Measurements from ENCODE around the gene TRIP10. TPM values are rescaled to one million over a fixed set of nuclear protein-coding genes. Genes with fewer than 3 reads are reported as not detected.
"Not testable (repeated sequence)": the region's sequence is repeated elsewhere in the genome, so short reads cannot be mapped to it uniquely, and the experiment has no call there.

The TRIP10 gene
- total RNA-seq, 2 donors from 2014 or later = 44.8 to 76.5 TPM

DNA sequence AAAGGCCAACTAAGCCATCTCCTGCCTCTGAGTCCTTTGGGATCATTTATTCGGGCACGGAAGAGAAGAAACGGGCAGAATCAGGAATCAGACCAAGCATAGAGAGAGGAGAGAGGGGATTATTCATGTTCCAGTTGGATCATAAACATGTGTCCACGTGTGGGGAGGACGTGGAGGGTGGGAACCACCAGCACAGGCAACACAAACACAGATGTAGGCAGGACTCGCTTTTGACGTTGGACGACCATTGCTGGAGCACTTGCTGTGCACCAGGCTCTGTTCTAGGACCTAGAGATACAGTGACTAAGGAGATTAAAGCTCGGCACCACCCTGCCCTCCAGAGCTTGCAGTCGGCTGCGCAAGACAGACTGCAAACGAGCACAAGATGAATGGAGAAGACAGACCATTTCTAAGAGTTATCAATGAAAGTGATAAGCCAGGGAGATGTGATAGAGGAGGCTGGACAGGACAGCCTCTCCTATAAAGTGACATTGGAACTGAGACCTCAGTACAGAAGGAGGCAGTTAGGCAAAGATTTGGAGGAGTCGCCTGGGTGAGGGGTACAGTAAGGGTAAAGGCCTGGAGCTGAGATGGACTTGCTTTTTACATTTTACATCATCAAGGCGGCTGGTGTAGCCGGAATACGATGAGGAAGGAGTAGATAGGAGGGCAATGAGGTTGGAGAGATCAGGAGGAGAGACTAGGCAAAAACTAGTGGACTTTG, 27.0 kb downstream of the TRIP10 start:
- no peaks in the 10 kb centered on the region for H3K36me3 Mint-ChIP-seq
- H3K27me3 Mint-ChIP-seq = no peaks in the 10 kb centered on the region
- no peaks in the 10 kb centered on the region for H3K9me3 Mint-ChIP-seq
- H3K27ac Mint-ChIP-seq = peak overlapping the region; percentile 66 to 97
- H3K4me3 Mint-ChIP-seq = peak overlapping the region; percentile 88
- ATAC-seq (no peak), DNase-seq (ENCODE audit: low spot score) (no peak)
- H3K4me1 Mint-ChIP-seq (ENCODE audit: low read depth in 2 of 2) = peaks cover 33 to 36% of the 10 kb centered on the region in 2 donors

DNA sequence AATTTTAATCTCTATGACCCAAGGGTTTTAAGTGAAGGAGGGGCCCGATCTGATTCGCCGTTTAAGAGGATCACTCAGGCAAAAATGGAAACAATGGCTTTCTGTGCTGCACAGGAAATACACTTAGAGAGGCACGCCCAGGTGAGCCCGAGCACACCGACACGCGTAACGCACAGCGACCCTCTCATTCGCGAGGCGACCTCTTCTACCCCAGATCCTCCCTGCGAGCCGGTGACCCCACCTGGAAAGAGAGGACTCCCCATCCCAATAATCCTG, 27.5 kb downstream of the TRIP10 start:
- H3K9me3 Mint-ChIP-seq = no peaks in the 10 kb centered on the region
- no peaks in the 10 kb centered on the region for H3K27me3 Mint-ChIP-seq
- DNase-seq (ENCODE audit: low spot score) (no peak), ATAC-seq (peak; percentile 0)
- peak overlapping the region; percentile 88 for H3K4me3 Mint-ChIP-seq
- H3K4me1 Mint-ChIP-seq (ENCODE audit: low read depth in 2 of 2) = peaks cover 38 to 41% of the 10 kb centered on the region in 2 donors
- H3K27ac Mint-ChIP-seq = peak overlapping the region; percentile 66 to 97
- no peaks in the 10 kb centered on the region for H3K36me3 Mint-ChIP-seq

DNA sequence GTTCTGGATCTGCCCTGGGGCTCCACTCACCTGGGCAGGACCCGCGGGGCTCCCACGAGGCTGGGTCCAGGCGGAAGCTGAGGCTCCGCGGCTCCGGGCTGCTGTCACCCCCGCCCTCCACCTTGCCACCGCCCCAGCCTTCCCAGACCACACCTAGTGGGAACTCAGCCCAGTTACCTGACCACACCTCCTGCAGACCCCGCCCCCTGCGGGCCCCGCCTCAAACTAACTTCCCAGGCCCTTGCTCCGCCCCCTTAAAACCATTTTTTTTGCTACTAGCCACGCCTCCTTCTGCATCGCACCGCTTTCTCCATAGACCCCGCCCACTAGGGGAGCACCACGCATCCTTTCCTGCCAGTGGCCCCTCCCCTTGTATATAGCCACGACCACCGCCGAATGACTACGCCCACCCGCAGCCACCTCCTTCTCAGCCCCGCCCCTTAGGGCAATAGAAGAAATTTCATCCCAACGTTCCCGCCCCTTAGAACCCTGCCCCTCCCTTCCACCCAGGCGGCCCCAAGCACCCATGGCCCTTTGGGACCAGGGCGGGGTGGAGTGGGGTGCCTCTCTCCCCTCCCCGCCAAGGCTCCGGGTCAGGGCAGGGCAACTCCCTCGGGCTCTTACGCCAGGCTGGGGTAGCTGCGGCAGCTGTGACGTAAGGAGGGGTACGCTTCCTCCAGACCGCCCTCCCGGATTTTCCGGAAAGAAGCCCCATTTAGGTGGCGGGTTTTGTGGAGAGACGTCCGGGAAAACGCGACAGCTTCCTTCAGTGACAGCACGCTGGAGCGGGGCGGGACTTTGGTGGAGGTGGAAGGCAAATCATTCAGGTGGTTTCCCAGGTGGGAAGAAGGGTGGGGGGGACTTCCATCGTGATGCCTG, 28.1 kb downstream of the TRIP10 start, which contains the start of gene SH2D3A:
Gene SH2D3A, minus strand, starts transcription at position 79 of the 879 bp plus-strand sequence. CDS start 3,687 bp downstream, outside the sequence.
- ATAC-seq (peak; percentile 83 to 88), DNase-seq (ENCODE audit: low spot score) (peak; percentile 96)
- Mint-ChIP-seq H3K27ac (peak within 1 kb of the TSS; percentile 66 to 97), H3K4me3 (peak within 1 kb of the TSS; percentile 88), H3K4me1 (ENCODE audit: low read depth in 2 of 2) (peaks cover 43 to 45% of the 10 kb centered on the region in 2 donors), H3K27me3 (no peaks in the 10 kb centered on the region), H3K9me3 (no peaks in the 10 kb centered on the region), H3K36me3 (no peaks in the 10 kb centered on the region)

DNA sequence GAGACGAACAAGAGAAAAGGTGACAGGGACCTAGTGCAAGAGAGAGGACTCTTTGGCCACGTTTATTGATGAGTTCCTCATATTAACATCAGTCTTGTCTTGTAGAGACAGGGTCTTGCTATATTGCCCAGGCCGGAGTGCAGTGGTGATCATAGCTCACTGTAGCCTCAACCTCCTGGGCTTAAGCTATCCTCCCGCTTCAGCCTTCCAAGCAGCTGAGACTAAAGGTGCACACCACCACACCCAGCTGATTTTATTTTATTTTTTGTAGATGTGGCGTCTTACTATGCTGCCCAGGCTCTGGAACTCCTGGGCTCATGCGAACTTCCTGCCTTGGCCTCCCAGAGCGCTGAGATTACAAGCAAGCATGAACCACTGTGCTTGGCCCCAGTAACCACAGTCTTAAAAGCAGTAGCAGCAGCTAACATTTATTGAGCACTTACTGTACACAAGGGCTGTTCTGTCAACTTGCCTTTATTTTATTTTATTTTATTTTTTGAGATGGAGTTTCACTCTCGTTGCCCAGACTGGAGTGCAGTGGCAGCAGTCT, 28.8 kb downstream of the TRIP10 start:
- Mint-ChIP-seq H3K36me3 (no peaks in the 10 kb centered on the region), H3K4me3 (peak overlapping the region; percentile 88), H3K9me3 (no peaks in the 10 kb centered on the region), H3K4me1 (ENCODE audit: low read depth in 2 of 2) (peaks cover 43 to 46% of the 10 kb centered on the region in 2 donors), H3K27ac (peak overlapping the region; percentile 66 to 97), H3K27me3 (no peaks in the 10 kb centered on the region)
- no peak for ATAC-seq
- DNase-seq (ENCODE audit: low spot score) = no peak

DNA sequence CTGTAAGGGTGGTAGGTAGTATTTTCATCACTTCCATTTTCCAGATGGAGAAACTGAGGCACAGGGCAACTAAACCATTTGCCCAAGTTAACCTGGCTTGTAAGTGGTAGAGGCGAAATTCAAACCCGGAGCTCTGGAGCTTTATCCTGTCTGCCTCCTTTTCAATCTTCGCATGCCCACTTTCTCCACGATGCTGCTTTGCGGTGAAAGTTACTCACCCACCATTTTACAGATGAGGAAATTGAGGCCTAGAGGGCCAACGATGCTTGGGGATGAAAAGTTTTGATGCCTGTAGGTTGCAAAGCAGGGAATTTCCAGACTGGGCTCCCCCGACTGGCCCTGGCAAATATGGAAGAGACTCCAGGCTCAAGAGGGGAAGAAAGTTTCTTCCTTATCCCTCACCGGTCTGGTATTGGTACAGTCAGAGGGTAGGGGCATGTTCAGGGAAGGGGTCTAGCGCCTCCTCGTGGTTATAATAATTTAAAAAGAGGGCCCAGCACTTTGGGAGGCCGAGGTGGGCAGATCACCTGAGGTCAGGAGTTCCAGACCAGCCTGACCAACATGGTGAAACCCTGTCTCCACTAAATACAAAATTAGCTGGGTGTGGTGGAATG, 29.6 kb downstream of the TRIP10 start:
- H3K36me3 Mint-ChIP-seq = no peaks in the 10 kb centered on the region
- DNase-seq (ENCODE audit: low spot score) = no peak
- no peaks in the 10 kb centered on the region for H3K9me3 Mint-ChIP-seq
- no peak for ATAC-seq
- peak overlapping the region; percentile 7 for H3K4me3 Mint-ChIP-seq
- no peaks in the 10 kb centered on the region for H3K27me3 Mint-ChIP-seq
- peaks cover 47 to 51% of the 10 kb centered on the region in 2 donors for H3K4me1 Mint-ChIP-seq (ENCODE audit: low read depth in 2 of 2)
- peak overlapping the region; percentile 66 to 97 for H3K27ac Mint-ChIP-seq

DNA sequence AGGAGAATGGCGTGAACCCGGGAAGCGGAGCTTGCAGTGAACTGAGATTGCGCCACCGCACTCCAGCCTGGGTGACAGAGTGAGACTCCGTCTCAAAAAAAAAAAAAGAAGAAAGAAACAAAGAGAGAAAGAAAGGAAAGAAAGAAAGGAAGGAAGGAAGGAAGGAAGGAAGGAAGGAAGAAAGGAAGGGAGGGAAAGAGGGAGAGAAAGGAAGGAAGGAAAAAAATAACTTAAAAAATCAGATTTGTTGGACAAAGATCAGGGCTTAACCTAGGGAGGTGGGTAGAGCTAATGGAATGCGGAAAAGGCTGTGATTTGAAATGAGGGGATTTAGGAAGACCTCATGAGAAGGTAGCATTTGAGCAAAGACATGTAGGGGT, 32.2 kb downstream of the TRIP10 start:
- Mint-ChIP-seq H3K4me3 (peak overlapping the region; percentile 91), H3K27ac (peak overlapping the region; percentile 79 to 97), H3K4me1 (ENCODE audit: low read depth in 2 of 2) (peaks cover 61% of the 10 kb centered on the region in 2 donors), H3K36me3 (peaks cover 17% of the 10 kb centered on the region)
- not testable (repeated sequence) for H3K9me3 Mint-ChIP-seq; DNase-seq (ENCODE audit: low spot score); H3K27me3 Mint-ChIP-seq; ATAC-seq

DNA sequence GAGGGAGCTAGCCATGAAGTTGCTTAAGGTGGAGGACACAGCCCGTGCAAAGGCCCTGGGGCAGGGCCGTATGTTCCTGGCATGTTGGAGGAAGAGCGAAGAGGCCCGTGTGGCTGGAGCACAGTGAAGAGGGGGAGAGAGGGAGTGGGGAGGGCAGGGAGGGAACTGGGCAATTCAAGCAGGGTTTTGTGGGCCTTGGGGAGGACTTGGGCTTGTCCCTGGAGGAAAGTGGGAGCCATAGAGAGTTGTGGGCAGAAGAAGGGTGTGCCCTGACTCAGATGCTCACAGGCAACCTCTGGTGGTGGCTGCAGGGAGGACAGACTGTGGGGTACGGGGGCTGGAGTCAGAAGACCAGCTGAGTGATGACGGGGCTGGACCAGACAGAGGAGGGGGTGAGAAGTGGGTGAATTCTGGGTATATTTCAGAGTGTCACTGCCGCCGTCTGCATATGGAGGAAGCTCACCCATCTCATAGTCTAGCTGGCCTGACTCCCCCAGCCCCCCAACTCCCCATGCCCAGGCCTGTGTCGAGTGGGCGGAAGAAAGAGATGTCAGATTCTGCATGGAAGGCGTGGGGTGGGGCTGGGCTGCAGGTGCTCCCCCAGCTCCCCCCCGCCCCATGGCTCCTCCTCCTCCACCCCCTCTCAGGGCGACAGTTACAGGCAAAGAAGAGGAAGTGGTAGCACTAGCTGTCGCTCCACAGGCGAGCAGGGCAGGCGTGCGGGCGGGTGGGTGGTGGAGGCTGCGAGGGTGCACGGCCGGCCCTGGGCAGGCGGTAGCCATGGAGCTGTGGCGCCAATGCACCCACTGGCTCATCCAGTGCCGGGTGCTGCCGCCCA, 32.8 kb downstream of the TRIP10 start, which contains the start of gene VAV1:
Gene VAV1, plus strand, starts transcription at position 681 of the 838 bp plus-strand sequence. Its CDS starts 100 bp downstream, at position 781.
- peaks cover 13% of the 10 kb centered on the region for H3K9me3 Mint-ChIP-seq
- DNase-seq (ENCODE audit: low spot score) (peak; percentile 90), ATAC-seq (peak; percentile 77)
- peak within 1 kb of the TSS; percentile 79 to 97 for H3K27ac Mint-ChIP-seq
- peak within 1 kb of the TSS; percentile 91 for H3K4me3 Mint-ChIP-seq
- H3K4me1 Mint-ChIP-seq (ENCODE audit: low read depth in 2 of 2) = peaks cover 62 to 63% of the 10 kb centered on the region in 2 donors
- no peaks in the 10 kb centered on the region for H3K27me3 Mint-ChIP-seq
- H3K36me3 Mint-ChIP-seq = peaks cover 23% of the 10 kb centered on the region

DNA sequence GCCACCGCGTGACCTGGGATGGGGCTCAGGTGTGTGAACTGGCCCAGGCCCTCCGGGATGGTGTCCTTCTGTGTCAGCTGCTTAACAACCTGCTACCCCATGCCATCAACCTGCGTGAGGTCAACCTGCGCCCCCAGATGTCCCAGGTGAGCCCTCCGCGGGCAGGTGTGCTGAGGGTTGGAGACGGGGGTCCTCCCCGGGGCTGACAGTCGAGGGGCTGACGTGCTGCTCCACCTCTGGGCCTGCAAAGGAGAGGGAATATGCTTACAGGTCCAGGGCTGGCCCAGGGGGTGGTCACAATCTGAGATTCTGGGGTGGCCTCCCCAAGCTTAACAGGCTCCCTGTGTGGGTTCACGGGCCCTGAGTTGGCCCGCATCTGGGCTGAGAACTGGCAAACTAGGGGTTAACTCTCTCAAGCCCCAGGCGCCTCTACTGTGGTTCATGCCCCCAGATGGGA, 33.4 kb downstream of the TRIP10 start:
- Mint-ChIP-seq H3K27ac (peak overlapping the region; percentile 79 to 97), H3K27me3 (no peaks in the 10 kb centered on the region), H3K9me3 (peaks cover 13% of the 10 kb centered on the region), H3K36me3 (peaks cover 25% of the 10 kb centered on the region), H3K4me1 (ENCODE audit: low read depth in 2 of 2) (peaks cover 60 to 63% of the 10 kb centered on the region in 2 donors), H3K4me3 (peak overlapping the region; percentile 91)
- DNase-seq (ENCODE audit: low spot score) (no peak), ATAC-seq (no peak)

DNA sequence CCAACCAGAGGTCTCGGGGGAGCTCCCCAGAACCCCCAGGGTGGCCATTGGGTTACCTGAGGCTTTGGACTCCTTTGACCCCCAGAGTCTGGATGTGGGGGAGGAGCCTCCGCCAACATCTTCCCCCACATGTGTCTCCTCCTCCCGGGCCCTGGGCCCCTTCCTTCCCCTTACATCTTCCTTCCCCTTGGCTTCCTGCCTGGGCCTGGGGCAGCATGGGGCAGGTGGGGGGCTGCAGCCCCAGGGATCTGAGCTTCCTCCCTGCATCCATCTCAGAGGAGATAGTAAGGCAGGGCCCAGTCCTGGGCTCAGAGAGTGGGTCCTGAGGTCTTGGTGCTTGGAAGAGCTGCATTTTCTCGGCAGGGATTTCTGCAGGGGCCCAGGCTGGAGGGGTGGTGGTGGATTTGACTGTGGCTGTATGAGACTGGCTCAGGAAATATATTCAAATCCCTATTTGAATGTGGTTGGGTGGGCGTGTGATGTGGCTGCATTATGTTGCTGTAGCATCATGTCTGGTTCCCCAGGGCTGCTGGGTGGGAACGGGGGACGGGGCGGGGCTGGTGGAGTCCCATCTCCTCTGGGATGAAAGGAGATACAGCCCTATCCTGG, 33.9 kb downstream of the TRIP10 start:
- H3K36me3 Mint-ChIP-seq = peaks cover 25% of the 10 kb centered on the region
- peaks cover 13% of the 10 kb centered on the region for H3K9me3 Mint-ChIP-seq
- peak overlapping the region; percentile 79 to 97 for H3K27ac Mint-ChIP-seq
- H3K4me1 Mint-ChIP-seq (ENCODE audit: low read depth in 2 of 2) = peaks cover 60 to 64% of the 10 kb centered on the region in 2 donors
- DNase-seq (ENCODE audit: low spot score) = peak; percentile 70
- ATAC-seq = peak; percentile 53
- H3K27me3 Mint-ChIP-seq = no peaks in the 10 kb centered on the region
- peak overlapping the region; percentile 91 for H3K4me3 Mint-ChIP-seq

DNA sequence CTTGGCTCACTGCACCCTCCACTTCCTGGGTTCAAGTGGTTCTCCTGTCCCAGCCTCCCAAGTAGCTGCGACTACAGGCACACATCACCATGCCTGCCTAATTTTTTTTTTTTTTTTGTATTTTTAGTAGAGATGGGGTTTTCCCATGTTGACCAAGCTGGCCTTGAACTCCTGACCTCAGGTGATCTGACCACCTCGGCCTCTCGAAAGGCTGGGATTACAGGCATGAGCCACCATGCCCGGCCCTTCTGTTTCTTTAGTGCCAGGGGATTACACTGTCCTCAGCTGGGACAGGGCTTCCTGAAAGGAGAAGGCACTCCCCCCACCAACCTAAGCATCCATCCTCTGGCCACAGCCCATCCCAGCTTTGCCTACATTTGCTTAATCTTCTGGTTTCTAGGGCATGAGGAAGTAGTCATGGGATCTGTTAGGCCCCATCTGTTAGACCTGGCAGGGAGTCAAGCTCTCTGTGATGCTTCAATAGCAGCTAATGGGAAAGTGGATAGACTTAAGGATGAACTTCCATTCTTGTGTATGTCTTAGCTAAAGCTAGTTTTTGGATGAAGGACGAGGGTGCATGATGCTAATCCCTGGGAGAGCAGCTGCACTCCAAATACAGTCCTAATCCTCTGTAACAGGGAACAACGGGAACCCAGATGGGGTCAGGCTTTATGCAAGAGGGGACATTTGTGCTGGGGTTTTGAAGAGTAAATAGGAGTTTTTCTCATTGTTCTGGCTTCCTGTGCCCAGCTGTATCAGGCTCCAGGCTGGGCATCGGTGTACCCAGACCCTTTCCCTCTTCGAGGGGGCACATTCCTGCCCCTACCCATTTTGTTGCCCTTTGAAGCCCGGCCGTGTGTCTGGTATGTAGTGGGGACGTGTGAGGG, 35.6 kb downstream of the TRIP10 start:
- Mint-ChIP-seq H3K27me3 (no peaks in the 10 kb centered on the region), H3K36me3 (peaks cover 25% of the 10 kb centered on the region), H3K4me1 (ENCODE audit: low read depth in 2 of 2) (peaks cover 56 to 59% of the 10 kb centered on the region in 2 donors), H3K9me3 (peaks cover 13% of the 10 kb centered on the region), H3K27ac (peak overlapping the region; percentile 36 to 64), H3K4me3 (peak overlapping the region; percentile 76)
- DNase-seq (ENCODE audit: low spot score) = no peak
- no peak for ATAC-seq

DNA sequence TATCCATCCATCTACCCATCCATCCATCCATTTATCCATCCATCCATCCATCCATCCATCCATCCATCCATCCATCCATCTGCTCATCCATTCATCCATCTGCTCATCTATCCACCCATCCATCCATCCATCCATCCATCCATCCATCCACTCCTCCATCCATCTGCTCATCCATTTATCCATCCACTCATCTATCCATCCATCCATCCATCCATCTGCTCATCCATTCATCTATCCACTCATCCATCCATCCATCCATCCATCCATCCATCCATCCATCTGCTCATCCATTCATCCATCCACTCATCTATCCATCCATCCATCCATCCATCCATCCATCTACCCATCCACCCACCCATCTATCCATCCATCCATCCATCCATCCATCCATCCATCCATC, 36.6 kb downstream of the TRIP10 start:
- H3K27me3 Mint-ChIP-seq = not testable (repeated sequence)

More for the DNA sequence above, 36.6 kb downstream of the TRIP10 start:
- H3K9me3 Mint-ChIP-seq = peaks cover 13% of the 10 kb centered on the region
- not testable (repeated sequence) for ATAC-seq; DNase-seq (ENCODE audit: low spot score)
- peak overlapping the region; percentile 36 to 64 for H3K27ac Mint-ChIP-seq
- peaks cover 54 to 55% of the 10 kb centered on the region in 2 donors for H3K4me1 Mint-ChIP-seq (ENCODE audit: low read depth in 2 of 2)
- peaks cover 25% of the 10 kb centered on the region for H3K36me3 Mint-ChIP-seq
- H3K4me3 Mint-ChIP-seq = peak overlapping the region; percentile 76

All from natural killer cell treated with Interleukin-12 subunit alpha and Interleukin-12 subunit beta and Interleukin-15 and Interleukin-18, amount 100 ng/mL, for 72 hours (primary cell).